Stimulated activated CD4-positive, alpha-beta T cell treated with anti-CD3 and anti-CD28 coated beads, Interleukin-2, amount 100 ng/mL, for 24 hours (primary cell): Measurements from ENCODE around the gene C12orf76.
A peak's percentile ranks its signal among the peaks of the same experiment; 100 is the strongest.
"Not testable (repeated sequence)": the region's sequence is repeated elsewhere in the genome, so short reads cannot be mapped to it uniquely, and the experiment has no call there.

ENCODE experiments used
- DNase-seq, 2 donors: peaks; one replicate each; pipeline ENCODE4 v3.0.0-alpha.2; 2020

Gene C12orf76, protein sequence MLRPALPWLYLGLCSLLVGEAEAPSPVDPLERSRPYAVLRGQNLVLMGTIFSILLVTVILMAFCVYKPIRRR

GRCh38 chr12:110048242-110049027 lies at the start of gene C12orf76:
C12orf76 (minus strand) TSS chr12:110048522; CDS start chr12:110048495, 27 bp downstream.
- peak; percentile 90 to 91 for DNase-seq

GRCh38 chr12:110093631-110094311 lies 45.4 kb upstream of the C12orf76 start:
- no peak for DNase-seq

DNA sequence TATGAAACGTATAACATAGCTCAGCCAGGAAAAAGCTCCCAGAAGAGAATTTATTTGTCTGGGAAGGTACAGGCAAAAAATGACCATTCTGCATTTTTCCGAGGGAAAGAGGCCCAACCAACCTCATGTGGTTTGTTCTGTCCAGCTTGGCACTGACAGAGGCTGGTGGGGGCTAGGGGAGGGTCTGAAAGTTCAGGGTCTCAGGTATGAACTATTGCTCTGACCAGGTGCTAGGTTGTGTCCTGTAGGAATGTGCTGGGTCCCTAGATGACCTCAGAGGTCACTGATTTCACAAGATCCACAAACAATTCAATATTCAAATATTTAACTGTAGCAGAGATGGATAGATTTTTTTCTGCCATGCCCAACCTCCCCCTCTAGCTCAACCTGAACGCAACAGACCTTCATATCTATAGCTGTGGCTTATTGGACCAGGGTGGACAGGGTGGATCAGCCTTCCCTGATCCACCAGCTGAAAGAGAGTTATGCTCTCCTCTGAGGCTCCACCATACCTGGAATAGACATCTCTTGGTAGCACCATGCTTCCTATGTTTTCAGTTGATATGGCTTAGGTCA lies 42.9 kb upstream of the C12orf76 start:
- no peak for DNase-seq

DNA sequence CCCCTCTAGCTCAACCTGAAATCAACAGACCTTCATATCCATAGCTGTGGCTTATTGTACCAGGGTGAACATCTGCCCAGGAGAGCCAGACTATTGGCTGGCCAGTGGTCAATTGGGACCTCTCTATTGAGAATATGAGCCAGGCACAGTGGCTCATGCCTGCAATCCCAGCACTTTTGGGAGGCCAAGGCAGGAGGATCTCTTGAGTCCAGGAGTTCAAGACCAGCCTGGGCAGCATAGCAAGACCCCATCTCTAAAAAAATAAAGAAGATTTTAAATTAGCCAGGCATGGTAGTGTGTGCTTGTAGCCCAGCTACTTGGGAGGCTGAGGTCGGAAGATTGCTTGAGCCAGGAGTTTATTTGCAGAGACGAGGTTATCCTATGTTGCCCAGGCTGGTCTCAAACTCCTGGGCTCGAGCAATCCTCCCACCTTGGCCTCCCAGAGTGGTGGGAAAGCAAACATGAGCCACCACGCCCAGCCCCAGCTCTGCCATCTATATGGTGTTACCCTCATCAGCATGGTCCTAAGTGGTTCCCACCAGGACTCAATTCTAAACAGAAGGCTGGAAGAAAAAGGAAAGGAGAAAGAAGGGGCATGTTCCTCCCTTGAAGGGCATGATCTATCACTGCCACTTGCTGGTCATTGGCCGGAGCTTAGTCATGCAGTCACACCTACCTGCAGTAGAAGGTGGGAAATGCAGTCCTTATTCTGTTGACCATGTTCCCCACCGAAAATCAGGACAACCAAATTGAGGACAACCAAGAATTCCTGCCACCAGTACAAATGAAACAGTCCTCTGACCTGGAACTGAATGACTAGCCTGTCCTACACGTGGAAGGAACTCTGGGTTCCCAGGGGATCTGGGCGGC lies 42.2 kb upstream of the C12orf76 start:
- DNase-seq, result no peak

DNA sequence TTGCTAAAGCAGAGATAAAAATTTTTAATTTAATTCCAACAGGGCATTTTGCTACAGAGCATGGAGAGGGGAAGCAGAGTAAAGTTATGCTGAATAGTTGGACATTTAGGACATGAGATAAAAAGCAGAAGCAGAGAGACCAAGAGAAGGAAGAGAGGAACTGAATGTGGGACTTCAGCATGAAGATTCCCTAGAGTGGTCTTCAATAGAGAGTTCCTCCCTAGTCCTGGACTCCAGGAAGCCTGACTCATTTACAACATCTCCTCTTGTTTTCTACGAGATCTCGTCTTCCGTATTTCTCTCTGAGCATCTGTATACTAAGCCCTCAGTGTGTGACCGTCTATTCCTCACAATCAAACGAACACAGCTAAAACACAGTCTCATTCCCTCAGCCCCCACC lies 40.6 kb upstream of the C12orf76 start:
- no peak for DNase-seq

DNA sequence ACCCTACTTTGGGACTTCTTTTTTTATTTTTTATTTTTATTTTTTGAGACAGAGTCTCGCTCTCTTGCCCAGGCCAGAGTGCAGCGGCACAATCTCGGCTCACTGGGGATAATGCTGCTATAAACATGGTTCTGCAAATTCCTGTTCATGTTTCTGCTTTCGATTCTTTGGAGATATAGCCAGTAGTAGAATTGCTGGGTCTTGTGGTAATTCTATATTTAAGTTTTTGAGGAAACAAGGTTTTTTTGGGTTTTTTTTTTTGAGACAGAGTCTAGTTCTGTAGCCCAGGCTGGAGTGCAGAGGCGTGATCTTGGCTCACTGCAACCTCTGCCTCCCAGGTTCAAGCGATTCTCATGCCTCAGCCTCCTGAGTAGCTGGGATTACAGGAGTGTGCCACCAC lies 39.9 kb upstream of the C12orf76 start:
- not testable (repeated sequence) for DNase-seq

DNA sequence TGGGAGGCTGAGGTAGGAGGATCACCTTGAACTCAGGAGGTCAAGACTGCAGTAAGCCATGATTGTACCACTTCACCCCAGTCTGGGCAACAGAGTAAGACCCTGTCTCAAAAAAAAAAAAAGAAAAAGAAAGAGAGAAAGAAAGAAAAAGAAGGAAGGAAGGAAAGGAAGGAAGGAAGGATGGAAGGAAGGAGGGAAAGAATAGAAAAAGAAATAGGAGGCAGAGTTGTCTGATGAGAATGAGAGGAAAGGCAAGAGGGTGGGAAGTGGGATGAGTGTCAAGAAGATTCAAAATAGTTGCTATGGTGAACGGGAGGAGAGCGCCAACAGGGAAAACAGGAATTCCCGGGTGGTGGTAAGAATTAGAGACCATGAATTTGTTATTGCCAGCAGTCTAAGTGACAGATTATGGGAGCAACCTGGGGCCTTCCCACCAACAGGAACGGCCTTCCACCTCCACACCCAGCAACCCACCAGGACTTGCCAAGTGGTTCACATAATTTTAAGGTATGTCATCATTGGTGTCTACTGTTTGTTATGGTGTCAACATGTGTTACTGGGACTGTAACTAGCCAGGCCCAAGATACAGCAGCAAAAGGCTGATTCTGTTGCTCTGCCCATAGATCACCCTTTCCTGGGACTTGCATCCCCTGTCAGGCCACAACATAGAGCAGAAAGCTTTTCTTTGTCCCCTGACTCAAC lies 36.1 kb upstream of the C12orf76 start:
- no peak for DNase-seq

DNA sequence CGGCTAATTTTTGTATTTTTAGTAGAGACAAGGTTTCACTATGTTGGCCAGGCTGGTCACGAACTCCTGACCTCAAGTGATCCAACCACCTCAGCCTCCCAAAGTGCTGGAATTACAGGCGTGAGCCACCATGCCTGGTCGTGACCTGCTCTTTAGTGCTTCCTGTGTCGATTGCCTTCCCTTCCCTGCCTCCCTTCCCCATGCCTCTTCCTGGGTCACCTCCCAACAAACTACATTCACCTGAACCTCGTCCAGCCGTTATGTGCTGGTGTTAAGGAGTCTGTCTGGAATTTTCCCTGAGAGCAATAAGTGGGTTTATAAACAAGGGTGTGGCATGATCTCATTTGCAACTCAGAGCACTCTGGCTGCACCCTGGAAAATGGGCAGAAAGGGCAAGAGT lies 32.1 kb upstream of the C12orf76 start:
- DNase-seq, result no peak

GRCh38 chr12:110079477-110080400 lies 31.4 kb upstream of the C12orf76 start:
- DNase-seq, result peak; percentile 71

DNA sequence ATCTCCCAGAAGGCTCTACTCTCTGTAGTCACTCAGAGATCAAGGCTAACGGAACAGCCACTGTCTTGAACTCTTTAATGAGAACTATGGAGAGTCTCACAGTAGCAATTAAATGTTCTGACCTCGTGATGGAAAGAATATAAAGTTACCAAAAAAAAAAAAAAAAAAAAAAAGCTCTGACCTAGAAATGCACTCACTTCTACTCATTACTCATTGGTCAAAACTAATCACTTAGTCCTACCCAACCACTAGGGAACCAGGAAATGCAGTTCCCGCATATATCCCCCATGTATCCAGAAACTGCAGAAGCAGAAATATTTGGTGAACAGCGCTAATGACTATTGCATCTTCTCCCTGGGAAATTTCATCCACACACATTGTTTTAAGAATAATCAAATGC lies 29.5 kb upstream of the C12orf76 start:
- no peak for DNase-seq

GRCh38 chr12:110075880-110076279 lies 27.6 kb upstream of the C12orf76 start:
- DNase-seq, result no peak

- DNase-seq, result no peak
Observed at GRCh38 chr12:110074089-110074488, 25.8 kb upstream of the C12orf76 start.

GRCh38 chr12:110073049-110073831 lies 24.9 kb upstream of the C12orf76 start:
- peak; percentile 32 to 40 for DNase-seq

DNA sequence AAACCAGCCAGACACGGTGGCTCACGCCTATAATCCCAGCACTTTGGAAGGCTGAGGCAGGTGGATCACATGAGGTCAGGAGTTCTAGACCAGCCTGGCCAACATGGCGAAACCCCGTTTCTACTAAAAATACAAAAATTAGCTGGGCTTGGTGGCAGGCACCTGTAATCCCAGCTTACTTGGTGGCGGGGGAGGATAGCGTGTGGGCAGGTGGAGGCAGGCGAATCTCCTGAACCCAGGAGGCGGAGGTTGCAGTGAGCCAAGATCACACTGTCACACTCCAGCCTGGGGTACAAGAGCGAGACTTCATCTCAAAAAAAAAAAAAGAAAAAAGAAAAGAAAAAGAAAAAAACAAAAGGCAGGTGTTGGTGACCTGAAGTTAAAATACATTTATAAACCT lies 24.3 kb upstream of the C12orf76 start:
- DNase-seq, result not testable (repeated sequence)

GRCh38 chr12:110071967-110072366 lies 23.6 kb upstream of the C12orf76 start:
- no peak for DNase-seq

DNA sequence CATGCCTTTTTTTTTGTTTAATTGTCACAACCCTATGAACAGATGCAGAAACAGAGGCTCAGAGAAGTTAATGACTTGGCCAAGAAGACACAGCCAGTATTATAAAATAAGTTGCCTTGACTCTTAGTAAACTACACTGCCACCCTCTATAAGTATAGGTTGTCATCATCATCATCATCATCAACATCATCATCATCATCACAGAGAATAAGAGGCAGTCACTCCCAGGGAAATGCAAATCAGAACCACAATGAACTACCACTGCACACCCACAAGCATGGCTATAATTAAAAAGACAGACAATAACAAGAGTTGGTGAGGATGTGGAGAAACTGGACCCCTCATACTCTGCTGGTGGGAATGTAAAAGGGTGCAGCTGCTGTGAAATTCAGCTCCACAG lies 23.2 kb upstream of the C12orf76 start:
- DNase-seq, result no peak

- no peak for DNase-seq
Observed at GRCh38 chr12:110068654-110069053, 20.3 kb upstream of the C12orf76 start.

- DNase-seq, result not testable (repeated sequence)
Observed at GRCh38 chr12:110068115-110068514, 19.8 kb upstream of the C12orf76 start.

GRCh38 chr12:110067531-110067930 lies 19.2 kb upstream of the C12orf76 start:
- DNase-seq, result no peak

- no peak for DNase-seq
Observed at GRCh38 chr12:110065540-110065939, 17.2 kb upstream of the C12orf76 start.
